Heart left ventricle (tissue), 16 donors: ENCODE results near the gene GPX4. TPM values are rescaled to one million over a fixed set of nuclear protein-coding genes. Genes with fewer than 3 reads are reported as not detected.

Experiments
- ATAC-seq, 4 donors: fragments of 200-7000 bp; cut with Tn5 transposase; one replicate each; pipeline ENCODE4 v1.9.1; 2020 to 2022; ENCODE audit warnings: moderate library complexity in 4 of 4, mild to moderate bottlenecking in 3 of 4, moderate number of reproducible peaks in 1 of 4
- DNase-seq, 5 donors: peaks; one replicate each; pipeline ENCODE4 v3.0.0-alpha.2; 2020
- H3K27ac ChIP-seq, 12 donors: fragments of 200-600 bp; sonication (generic) in 4 of 12; one replicate each; pipeline versions ENCODE4 v1.5.0 to v1.8.0; 2016 to 2022; ENCODE audit warnings: mild to moderate bottlenecking in 2 of 12
- H3K27me3 ChIP-seq, 9 donors: fragments of 200-600 bp; sonication (generic) in 2 of 9; one replicate each; pipeline versions ENCODE4 v1.5.1 to v1.8.0; 2016 to 2022; ENCODE audit warnings: mild to moderate bottlenecking in 3 of 9
- H3K36me3 ChIP-seq, 9 donors: fragments of 200-600 bp; sonication (generic) in 2 of 9; one replicate each; pipeline versions ENCODE4 v1.5.0 to v1.8.0; 2018 to 2022; ENCODE audit warnings: mild to moderate bottlenecking in 2 of 9
- H3K4me1 ChIP-seq, 12 donors: fragments of 200-600 bp; sonication (generic) in 4 of 12; one replicate each; pipeline versions ENCODE4 v1.5.0 to v1.8.0; 2016 to 2022; ENCODE audit warnings: mild to moderate bottlenecking in 3 of 12
- H3K4me3 ChIP-seq, 12 donors: fragments of 200-600 bp; sonication (generic) in 4 of 12; one replicate each; pipeline versions ENCODE4 v1.5.0 to v1.8.0; 2017 to 2022; ENCODE audit warnings: mild to moderate bottlenecking in 9 of 12, moderate library complexity in 4 of 12
- H3K9me3 ChIP-seq, 12 donors: fragments of 200-600 bp; sonication (generic) in 4 of 12; one replicate each; pipeline versions ENCODE4 v1.5.0 to v1.8.0; 2016 to 2022; ENCODE audit warnings: mild to moderate bottlenecking in 1 of 12
- POLR2A ChIP-seq, 2 donors: fragments of 450-650 bp; IDR thresholded peaks; one replicate each; pipeline ENCODE4 v1.6.1; 2017; ENCODE audit warnings: antibody characterized with exemption in 2 of 2, mild to moderate bottlenecking in 2 of 2, moderate library complexity in 2 of 2
- WGBS, 4 donors: extraction: QIAGEN DNeasy Blood & Tissue Kit in 2 of 4; methylation state at CpG; one replicate each; pipeline versions ENCODE4 v1.1.5 to v1.1.7; 2013 to 2018; 5-methylcytosine and 5-hydroxymethylcytosine counted together
- intact Hi-C, 10 donors: fragments of 100-400 bp; cut with DNase I; formaldehyde crosslinking; loops; one replicate each; pipeline versions ENCODE4 v1.11.1 to v1.14.2; 2022
- polyA plus RNA-seq, 2 donors: library from polyadenylated mRNA; stranded (reverse); fragments of 200-250 nt; gene quantifications; one replicate each; pipeline ENCODE4 v1.2.3, GENCODE V29; 2013
- total RNA-seq, 9 donors: library from RNA; depleted of rRNA in 2 of 9; stranded (reverse); fragments of >200 nt in 2 of 9; fragmentation: NEBNext Ultra II Directional in 3 of 9; extraction: Animal tissue kit (Norgen Biotek cat#: 25700) in 3 of 9; gene quantifications; one replicate each; pipeline versions ENCODE4 v1.1.0 to v1.2.4, GENCODE V29; 2016 to 2023
- TF ChIP-seq, protein P1 (sequence below), 12 donors: fragments of 200-600 bp; sonication (generic) in 4 of 12; IDR thresholded peaks; one replicate each; pipeline versions ENCODE4 v1.5.0 to v1.8.0; 2018 to 2022; ENCODE audit warnings: antibody characterized with exemption in 12 of 12, mild to moderate bottlenecking in 5 of 12
- donor health status: ischemic (EF 13 %, LVEDD 7.1; RV severe dilation, severe dysfunction).
- donor health status: healthy with polysubstance abuse.
- donor health status: DM: no; HTN: yes; CAD: no.
- donor health status: DM: no; HTN: no; CAD: no.
- donor health status: ischemic (EF 25% LVEDD 6.9; RV normal size, moderate dysfunction).
- donor health status: ischemic (EF 25% LVEDD 5.7; RV mildly dilated, moderate dysfunction).
- donor health status: healthy.
- donor health status: DM: yes; HTN: yes; CAD: no.
- donor health status: ischemic (EF 35%, LVEDD 5.7; RV mildly dilated, moderate dysfunction).
- donor health status: nonischemic (EF 11% LVEDD 7.7; RV severe dilation, severe dysfunction).
- donor health status: DM: yes; HTN: yes; CAD: no.
- donor health status: PGD.
- donor health status: ischemic (EF 29% LVEDD 5.4; RV normal size, mild dysfunction).
- donor health status: nonischemic (EF 23%, LVEDD 6.1; RV moderate dilation, normal function).

Gene GPX4
- total and polyA plus RNA-seq, 11 donors = 251 to 590 (median 326) TPM

DNA sequence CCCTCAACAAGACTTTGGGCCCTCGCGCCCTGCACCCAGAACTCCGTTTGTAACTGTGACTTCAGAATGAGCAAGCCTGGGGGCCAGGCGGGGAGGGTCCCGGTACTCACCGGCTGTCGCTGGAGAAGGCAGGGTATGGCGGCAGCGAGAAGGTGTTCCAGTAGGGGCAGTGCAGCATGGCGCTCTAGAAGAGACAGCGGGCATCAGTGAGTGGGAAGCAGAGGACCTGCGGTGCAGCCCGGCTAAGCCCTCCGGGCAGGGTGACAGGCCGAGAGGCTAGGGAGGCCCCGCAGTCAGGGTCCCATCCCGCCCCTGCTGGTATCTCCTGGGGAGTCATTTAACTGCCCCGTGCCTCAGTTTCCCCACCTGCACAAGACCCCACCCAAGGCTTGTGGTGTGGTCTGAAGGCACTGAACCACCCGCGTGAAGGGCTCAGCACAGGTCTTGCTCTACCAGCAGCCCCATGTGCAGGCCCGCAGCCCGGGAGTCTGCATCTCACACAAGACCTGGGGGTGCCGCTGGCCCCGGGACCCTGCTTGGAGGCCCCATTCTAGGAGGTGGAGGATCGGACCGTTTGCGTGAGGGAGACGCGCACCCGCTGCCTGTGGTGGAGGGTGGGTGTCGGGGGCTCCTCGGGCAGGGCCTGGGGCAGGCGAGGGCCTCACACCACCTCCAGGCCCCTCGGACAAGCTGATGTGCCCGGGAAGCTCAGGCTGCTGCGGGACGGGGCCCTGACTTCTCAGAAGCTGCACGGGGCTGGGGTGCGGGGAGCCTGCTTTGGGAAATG, 45.7 kb downstream of the GPX4 start:
- ATAC-seq = no peak
- Histone ChIP-seq H3K4me1 (peaks cover 9 to 41% (median 28%) of the 10 kb centered on the region in 12 donors), H3K27ac (no peak overlapping the region), H3K4me3 (no peak overlapping the region), H3K36me3 (peaks cover 0 to 69% (median 24%) of the 10 kb centered on the region in 9 donors), H3K9me3 (no peaks in the 10 kb centered on the region), H3K27me3 (no peaks in the 10 kb centered on the region)
- no peak for DNase-seq
- WGBS, 4 donors = 96 to 97% (median 97%) methylated on average over 28 to 39 of the region's 39 CpGs
- TF ChIP-seq, protein P1, sequence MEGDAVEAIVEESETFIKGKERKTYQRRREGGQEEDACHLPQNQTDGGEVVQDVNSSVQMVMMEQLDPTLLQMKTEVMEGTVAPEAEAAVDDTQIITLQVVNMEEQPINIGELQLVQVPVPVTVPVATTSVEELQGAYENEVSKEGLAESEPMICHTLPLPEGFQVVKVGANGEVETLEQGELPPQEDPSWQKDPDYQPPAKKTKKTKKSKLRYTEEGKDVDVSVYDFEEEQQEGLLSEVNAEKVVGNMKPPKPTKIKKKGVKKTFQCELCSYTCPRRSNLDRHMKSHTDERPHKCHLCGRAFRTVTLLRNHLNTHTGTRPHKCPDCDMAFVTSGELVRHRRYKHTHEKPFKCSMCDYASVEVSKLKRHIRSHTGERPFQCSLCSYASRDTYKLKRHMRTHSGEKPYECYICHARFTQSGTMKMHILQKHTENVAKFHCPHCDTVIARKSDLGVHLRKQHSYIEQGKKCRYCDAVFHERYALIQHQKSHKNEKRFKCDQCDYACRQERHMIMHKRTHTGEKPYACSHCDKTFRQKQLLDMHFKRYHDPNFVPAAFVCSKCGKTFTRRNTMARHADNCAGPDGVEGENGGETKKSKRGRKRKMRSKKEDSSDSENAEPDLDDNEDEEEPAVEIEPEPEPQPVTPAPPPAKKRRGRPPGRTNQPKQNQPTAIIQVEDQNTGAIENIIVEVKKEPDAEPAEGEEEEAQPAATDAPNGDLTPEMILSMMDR (IDR thresholded peaks at IDR 0.05) = no peak
- no peak for TF ChIP-seq POLR2A (IDR thresholded peaks at IDR 0.05)
- intact Hi-C loops = no loop called here

DNA sequence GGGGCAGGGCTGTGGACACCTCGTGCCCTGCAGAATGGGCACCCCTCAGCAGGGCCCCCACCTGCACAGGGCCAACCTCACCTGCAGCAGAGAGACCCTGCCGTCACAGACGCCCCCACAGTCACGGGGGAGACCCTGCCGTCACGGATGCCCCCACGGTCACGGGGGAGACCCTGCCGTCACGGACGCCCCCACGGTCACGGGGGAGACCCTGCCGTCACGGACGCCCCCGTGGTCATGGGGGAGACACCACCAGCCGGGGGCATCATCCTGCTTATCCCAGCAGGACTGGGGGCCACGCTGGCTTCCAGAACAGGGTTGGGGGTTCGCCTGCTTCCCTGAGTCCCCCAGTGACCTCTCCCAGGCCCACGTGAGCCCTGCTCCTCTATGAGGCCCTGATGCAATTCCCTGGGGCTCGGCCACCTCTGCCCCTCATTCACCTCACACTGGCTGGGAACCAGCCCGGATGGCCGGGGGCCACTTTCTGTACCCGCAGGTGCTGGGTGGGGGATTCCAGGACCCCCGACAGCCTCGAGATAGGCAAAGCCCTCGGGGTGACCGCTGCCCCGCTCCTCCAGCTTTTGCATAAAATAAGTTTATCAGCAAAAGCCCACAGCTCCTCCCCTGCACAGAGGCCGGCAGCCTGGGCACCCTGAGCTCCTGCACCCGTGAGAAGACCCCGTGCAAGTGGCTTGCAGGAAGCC, 46.7 kb downstream of the GPX4 start:
- ATAC-seq = no peak
- H3K27me3 ChIP-seq = no peaks in the 10 kb centered on the region
- intact Hi-C loops = no loop called here
- DNase-seq = no peak
- peak overlapping the region in 4 of 12 donors; percentile 64 to 82 (median 72) for H3K27ac ChIP-seq
- no peaks in the 10 kb centered on the region for H3K9me3 ChIP-seq
- H3K4me3 ChIP-seq = no peak overlapping the region
- peaks cover 9 to 51% (median 38%) of the 10 kb centered on the region in 12 donors for H3K4me1 ChIP-seq
- TF ChIP-seq, protein P1 (IDR thresholded peaks at IDR 0.05) = no peak
- TF ChIP-seq POLR2A (IDR thresholded peaks at IDR 0.05) = no peak
- WGBS, 4 donors = 88 to 96% (median 90%) methylated on average over 8 to 33 of the region's 33 CpGs
- peaks cover 0 to 67% (median 24%) of the 10 kb centered on the region in 9 donors for H3K36me3 ChIP-seq

DNA sequence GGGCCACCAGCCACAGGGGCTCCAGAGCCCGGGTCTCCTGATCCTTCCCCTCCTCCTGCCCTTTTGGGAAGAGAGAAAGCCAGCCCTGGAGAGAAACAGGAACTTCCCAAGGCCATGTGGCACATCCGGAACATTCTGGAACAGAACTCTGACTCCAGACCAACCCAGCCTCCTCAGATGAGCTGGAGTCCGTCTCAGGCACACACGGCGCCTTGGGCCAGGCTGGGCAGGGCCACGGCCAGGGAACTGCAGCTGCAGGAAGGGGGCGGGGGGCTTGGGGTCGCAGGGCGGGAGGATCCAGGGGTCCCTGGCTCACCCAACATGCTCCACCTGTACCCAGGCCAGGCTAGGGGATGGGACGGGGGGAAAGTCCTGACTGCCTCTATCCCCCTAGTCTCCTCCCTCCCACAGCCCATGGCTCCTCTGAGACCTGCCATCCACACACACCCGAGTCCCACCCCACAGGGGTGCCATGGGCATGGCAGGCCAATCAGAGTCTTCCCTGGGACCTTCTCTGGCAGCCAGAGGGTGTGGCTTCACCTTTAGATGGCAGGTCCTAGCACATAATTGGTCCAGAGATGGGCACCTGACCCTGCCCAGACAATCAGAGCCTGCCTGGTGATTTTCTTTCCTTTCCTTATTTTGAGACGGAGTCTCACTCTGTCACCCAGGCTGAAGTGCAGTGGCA, 47.4 kb downstream of the GPX4 start:
- Histone ChIP-seq H3K4me1 (peaks cover 15 to 58% (median 44%) of the 10 kb centered on the region in 12 donors), H3K4me3 (peak overlapping the region in 2 of 12 donors; percentile 18 to 39), H3K27me3 (no peaks in the 10 kb centered on the region), H3K36me3 (peaks cover 0 to 60% (median 17%) of the 10 kb centered on the region in 9 donors), H3K27ac (peak overlapping the region in 11 of 12 donors; percentile 64 to 88 (median 74)), H3K9me3 (no peaks in the 10 kb centered on the region)
- WGBS, 4 donors = 69 to 80% (median 75%) methylated on average over 3 to 12 of the region's 12 CpGs
- intact Hi-C loops = no loop called here
- DNase-seq (no peak), ATAC-seq (peak in 1 of 4 donors; percentile 8)
- no peak for TF ChIP-seq POLR2A (IDR thresholded peaks at IDR 0.05)
- TF ChIP-seq, protein P1 (IDR thresholded peaks at IDR 0.05) = no peak
